Gastroesophageal sphincter (tissue), 4 donors: ENCODE data around the gene PARD3. TPM values are rescaled to one million over a fixed set of nuclear protein-coding genes. Genes with fewer than 3 reads are reported as not detected.

ENCODE experiments used
- ATAC-seq: fragments of 150-250 bp; one replicate; pipeline ENCODE4 v1.9.1; 2016; ENCODE audit warnings: mild to moderate bottlenecking, moderate library complexity
- H3K27ac ChIP-seq, 4 donors: fragments of 200-600 bp; sonication (generic) in 3 of 4; 1 replicate in 3 of 4; 2 replicates in 1 of 4; pipeline ENCODE4 v1.5.1; 2016 to 2019
- H3K27me3 ChIP-seq: fragments of 200-600 bp; sonication (generic); one replicate; pipeline ENCODE4 v1.5.1; 2019
- H3K36me3 ChIP-seq, 2 donors: fragments of 200-600 bp; sonication (generic); one replicate each; pipeline ENCODE4 v1.5.1; 2019; ENCODE audit warnings: control low read depth in 1 of 2
- H3K4me1 ChIP-seq, 3 donors: fragments of 200-600 bp; sonication (generic); 1 replicate in 2 of 3; 2 replicates in 1 of 3; pipeline ENCODE4 v1.5.1; 2016 to 2019; ENCODE audit warnings: control low read depth in 2 of 3
- H3K4me3 ChIP-seq, 2 donors: fragments of 200-600 bp; sonication (generic); one replicate each; pipeline ENCODE4 v1.5.1; 2019; ENCODE audit warnings: mild to moderate bottlenecking in 1 of 2, moderate library complexity in 1 of 2
- H3K9me3 ChIP-seq, 3 donors: fragments of 200-600 bp; sonication (generic); one replicate each; pipeline ENCODE4 v1.5.1; 2017 to 2019; ENCODE audit warnings: control low read depth in 2 of 3
- CTCF ChIP-seq, 4 experiments: fragments of 200-600 bp in 2 of 4; fragments of 450-650 bp in 2 of 4; sonication (generic) in 1 of 4; IDR thresholded peaks; one replicate each; pipeline ENCODE4 v1.5.1; 2017 to 2019; ENCODE audit warnings: antibody characterized with exemption in 4 of 4, mild to moderate bottlenecking in 2 of 4, moderate library complexity in 2 of 4
- EP300 ChIP-seq: sonication (generic); formaldehyde crosslinking; IDR thresholded peaks from one replicate; pipeline ENCODE4 v1.6.1; 2017; ENCODE audit warnings: antibody characterized with exemption, mild to moderate bottlenecking
- POLR2A ChIP-seq, 2 donors: fragments of 450-650 bp; IDR thresholded peaks; one replicate each; pipeline ENCODE4 v1.6.1; 2017; ENCODE audit warnings: antibody characterized with exemption in 2 of 2, mild to moderate bottlenecking in 2 of 2, moderate library complexity in 1 of 2
- POLR2AphosphoS5 ChIP-seq: sonication (generic); formaldehyde crosslinking; IDR thresholded peaks from one replicate; pipeline ENCODE4 v1.6.1; 2017; ENCODE audit warnings: antibody characterized with exemption
- WGBS, 2 donors: methylation state at CpG; one replicate each; pipeline ENCODE4 v1.1.5; 2018; ENCODE audit warnings: low coverage in 1 of 2; 5-methylcytosine and 5-hydroxymethylcytosine counted together
- total RNA-seq, 4 donors: library from RNA; depleted of rRNA; stranded (reverse); fragments of >200 nt; gene quantifications; one replicate each; pipeline ENCODE4 v1.1.0, GENCODE V29; 2016

The PARD3 gene
- total RNA-seq, 4 donors from 2014 or later, result 101 to 127 (median 115) TPM

- peaks cover 0 to 7% of the 10 kb centered on the region in 2 donors for H3K36me3 ChIP-seq
- H3K27ac ChIP-seq, result no peak overlapping the region
- no peaks in the 10 kb centered on the region for H3K27me3 ChIP-seq
- WGBS, 2 donors, result 11 to 34% methylated on average over 8 of the region's 8 CpGs
- no peak for TF ChIP-seq CTCF (IDR thresholded peaks at IDR 0.05)
- TF ChIP-seq EP300, result no peak
- no peak for TF ChIP-seq POLR2A (IDR thresholded peaks at IDR 0.05)
- no peaks in the 10 kb centered on the region for H3K9me3 ChIP-seq
- H3K4me1 ChIP-seq, result peaks cover 7 to 30% (median 11%) of the 10 kb centered on the region in 3 donors
- no peak for ATAC-seq
- H3K4me3 ChIP-seq, result no peak overlapping the region
Measured at GRCh38 chr10:34689053-34689452, 126.0 kb downstream of the PARD3 start.

GRCh38 chr10:34687434-34688210 is 127.5 kb downstream of the PARD3 start:
- Histone ChIP-seq H3K4me1 (peaks cover 7 to 38% (median 11%) of the 10 kb centered on the region in 3 donors), H3K36me3 (peaks cover 0 to 1% of the 10 kb centered on the region in 2 donors), H3K9me3 (no peaks in the 10 kb centered on the region), H3K27me3 (no peaks in the 10 kb centered on the region), H3K27ac (no peak overlapping the region), H3K4me3 (no peak overlapping the region)
- no peak for ATAC-seq
- no peak for TF ChIP-seq POLR2A (IDR thresholded peaks at IDR 0.05)
- TF ChIP-seq EP300, result no peak
- no peak for TF ChIP-seq CTCF (IDR thresholded peaks at IDR 0.05)
- no peak for TF ChIP-seq POLR2AphosphoS5
- 79 to 85% methylated on average over 8 to 10 of the region's 11 CpGs for WGBS, 2 donors

- Histone ChIP-seq H3K27me3 (no peaks in the 10 kb centered on the region), H3K36me3 (no peaks in the 10 kb centered on the region), H3K27ac (no peak overlapping the region), H3K4me1 (peaks cover 0 to 17% (median 2%) of the 10 kb centered on the region in 3 donors), H3K4me3 (no peak overlapping the region), H3K9me3 (no peaks in the 10 kb centered on the region)
- TF ChIP-seq POLR2AphosphoS5, result no peak
- TF ChIP-seq CTCF (IDR thresholded peaks at IDR 0.05), result no peak
- no peak for TF ChIP-seq POLR2A (IDR thresholded peaks at IDR 0.05)
- no peak for TF ChIP-seq EP300
- ATAC-seq, result no peak
- 88 to 98% methylated on average over 5 to 6 of the region's 7 CpGs for WGBS, 2 donors
Measured at GRCh38 chr10:34682580-34682979, 132.5 kb downstream of the PARD3 start.

- Histone ChIP-seq H3K27ac (no peak overlapping the region), H3K4me3 (no peak overlapping the region), H3K4me1 (peaks cover 0 to 15% (median 2%) of the 10 kb centered on the region in 3 donors), H3K9me3 (no peaks in the 10 kb centered on the region), H3K36me3 (no peaks in the 10 kb centered on the region), H3K27me3 (no peaks in the 10 kb centered on the region)
- no peak for TF ChIP-seq CTCF (IDR thresholded peaks at IDR 0.05)
- TF ChIP-seq POLR2A (IDR thresholded peaks at IDR 0.05), result no peak
- TF ChIP-seq EP300, result no peak
- no peak for TF ChIP-seq POLR2AphosphoS5
- no peak for ATAC-seq
- 83 to 100% methylated on average over 3 to 5 of the region's 5 CpGs for WGBS, 2 donors
Measured at GRCh38 chr10:34681933-34682332, 133.2 kb downstream of the PARD3 start.

- ATAC-seq, result no peak
- no peak for TF ChIP-seq POLR2AphosphoS5
- TF ChIP-seq EP300, result no peak
- TF ChIP-seq CTCF (IDR thresholded peaks at IDR 0.05), result no peak
- TF ChIP-seq POLR2A (IDR thresholded peaks at IDR 0.05), result no peak
- 90 to 100% methylated on average over 3 to 8 of the region's 8 CpGs for WGBS, 2 donors
- Histone ChIP-seq H3K27me3 (no peaks in the 10 kb centered on the region), H3K4me3 (no peak overlapping the region), H3K9me3 (no peaks in the 10 kb centered on the region), H3K36me3 (no peaks in the 10 kb centered on the region), H3K27ac (no peak overlapping the region), H3K4me1 (peaks cover 0 to 13% (median 0%) of the 10 kb centered on the region in 3 donors)
Measured at GRCh38 chr10:34679177-34679576, 135.9 kb downstream of the PARD3 start.
